Neuronal stem cell (in vitro differentiated cells): ENCODE data around the gene RBFA.

Experiments used
- DNase-seq: peaks from one replicate; pipeline ENCODE4 v3.0.0-alpha.2; 2013; ENCODE audit warnings: low spot score
- H2AFZ ChIP-seq: one replicate; pipeline ENCODE4 v1.6.1; 2013; ENCODE audit warnings: mild to moderate bottlenecking, low read length, inconsistent platforms
- H2AK5ac ChIP-seq: 2 replicates; pipeline ENCODE4 v1.6.1; 2013; ENCODE audit warnings: low read depth, mild to moderate bottlenecking, inconsistent platforms, low read length, moderate library complexity, mixed read lengths
- H2BK120ac ChIP-seq: 2 replicates; pipeline ENCODE4 v1.6.1; 2013; ENCODE audit warnings: low read depth, mild to moderate bottlenecking, inconsistent platforms, low read length, moderate library complexity, mixed read lengths
- H2BK12ac ChIP-seq: one replicate; pipeline ENCODE4 v1.6.1; 2013; ENCODE audit warnings: low read length, inconsistent platforms
- H2BK15ac ChIP-seq: 2 replicates; pipeline ENCODE4 v1.6.1; 2013; ENCODE audit warnings: mild to moderate bottlenecking, low read length, inconsistent platforms, mixed read lengths
- H2BK5ac ChIP-seq: one replicate; pipeline ENCODE4 v1.6.1; 2013; ENCODE audit warnings: inconsistent platforms, mild to moderate bottlenecking, low read length, moderate library complexity
- H3K14ac ChIP-seq: one replicate; pipeline ENCODE4 v1.6.1; 2013; ENCODE audit warnings: low read length, inconsistent platforms
- H3K18ac ChIP-seq: 2 replicates; pipeline ENCODE4 v1.6.1; 2013; ENCODE audit warnings: low read length, inconsistent platforms
- H3K23ac ChIP-seq: 2 replicates; pipeline ENCODE4 v1.6.1; 2013; ENCODE audit warnings: low read depth, mild to moderate bottlenecking, mixed read lengths, low read length, inconsistent platforms; ENCODE audit not compliant: poor library complexity
- H3K27ac ChIP-seq: replicated peaks from 3 replicates; pipeline ENCODE4 v1.5.1; 2013; ENCODE audit warnings: low read length, inconsistent platforms
- H3K27me3 ChIP-seq, 3 experiments: 2 replicates each; pipeline ENCODE4 v1.6.1; 2013; ENCODE audit warnings: low read length in 3 of 3, mild to moderate bottlenecking in 2 of 3, inconsistent platforms in 1 of 3, low read depth in 1 of 3, mixed read lengths in 1 of 3, moderate library complexity in 1 of 3; ENCODE audit not compliant: control insufficient read depth in 3 of 3, insufficient read depth in 3 of 3
- H3K36me3 ChIP-seq, 2 donors: replicated peaks in 1 of 2; 2 replicates each; pipeline ENCODE4 v1.6.1; 2013; ENCODE audit warnings: low read length in 2 of 2; ENCODE audit not compliant: control insufficient read depth in 2 of 2, insufficient read depth in 2 of 2
- H3K4ac ChIP-seq: 2 replicates; pipeline ENCODE4 v1.6.1; 2013; ENCODE audit warnings: inconsistent platforms, mild to moderate bottlenecking, low read length, moderate library complexity
- H3K4me1 ChIP-seq, 2 donors: 1 replicate in 1 of 2; 2 replicates in 1 of 2; pipeline ENCODE4 v1.6.1; 2013; ENCODE audit warnings: low read length in 2 of 2, low read depth in 1 of 2; ENCODE audit not compliant: control insufficient read depth in 2 of 2, insufficient read depth in 1 of 2
- H3K4me2 ChIP-seq: one replicate; pipeline ENCODE4 v1.6.1; 2013; ENCODE audit warnings: mild to moderate bottlenecking, low read length, inconsistent platforms; ENCODE audit not compliant: insufficient read depth, poor library complexity, severe bottlenecking
- H3K4me3 ChIP-seq, 2 donors: 2 replicates each; pipeline ENCODE4 v1.5.1; 2013; ENCODE audit warnings: low read length in 2 of 2, mild to moderate bottlenecking in 2 of 2, inconsistent platforms in 1 of 2, moderate library complexity in 1 of 2
- H3K79me1 ChIP-seq: one replicate; pipeline ENCODE4 v1.6.1; 2013; ENCODE audit warnings: low read depth, mild to moderate bottlenecking, inconsistent platforms, low read length, moderate library complexity
- H3K9ac ChIP-seq: one replicate; pipeline ENCODE4 v1.6.1; 2013; ENCODE audit warnings: mild to moderate bottlenecking, low read depth, low read length, inconsistent platforms; ENCODE audit not compliant: poor library complexity
- H3K9me3 ChIP-seq, 2 donors: replicated peaks in 1 of 2; 2 replicates each; pipeline versions ENCODE3 to v1.6.1; 2013; ENCODE audit warnings: low read length in 2 of 2, mild to moderate bottlenecking in 2 of 2, inconsistent platforms in 1 of 2, low read depth in 1 of 2, mixed read lengths in 1 of 2, moderate library complexity in 1 of 2; ENCODE audit not compliant: control insufficient read depth in 2 of 2, insufficient read depth in 1 of 2
- H4K8ac ChIP-seq: one replicate; pipeline ENCODE4 v1.6.1; 2013; ENCODE audit warnings: low read depth, mild to moderate bottlenecking, inconsistent platforms, low read length, moderate library complexity
- H4K91ac ChIP-seq: one replicate; pipeline ENCODE4 v1.6.1; 2013; ENCODE audit warnings: low read length, low read depth, mild to moderate bottlenecking, inconsistent platforms; ENCODE audit not compliant: poor library complexity
- WGBS, 2 donors: extraction: QIAGEN DNeasy Blood & Tissue Kit; methylation state at CpG; one replicate each; pipeline ENCODE4 v1.1.7; 2013; ENCODE audit warnings: missing lambda C conversion rate in 2 of 2, mixed read lengths in 1 of 2; ENCODE audit not compliant: insufficient read length in 2 of 2, insufficient replicate concordance in 1 of 2; ENCODE audit errors: extremely low coverage in 2 of 2; 5-methylcytosine and 5-hydroxymethylcytosine counted together

The RBFA gene

DNA sequence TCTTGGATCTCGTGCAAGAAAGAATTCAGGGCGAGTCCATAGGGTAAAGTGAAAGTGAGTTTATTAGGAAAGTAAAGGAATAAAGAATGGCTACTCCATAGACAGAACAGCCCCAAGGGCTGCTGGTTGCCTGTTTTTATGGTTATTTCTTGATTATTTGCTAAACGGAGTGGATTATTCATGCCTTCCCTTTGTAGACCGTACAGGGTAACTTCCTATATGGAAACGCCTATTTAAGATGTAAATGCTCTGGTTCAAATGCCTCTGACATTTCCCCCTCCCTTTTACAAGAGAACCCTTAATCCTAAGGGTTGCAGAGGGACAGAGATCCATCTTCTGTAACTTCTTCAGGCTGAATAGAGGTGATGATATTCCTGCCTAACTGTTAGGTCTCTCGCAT, 25.7 kb downstream of the RBFA start:
- H2AK5ac ChIP-seq = no peak overlapping the region
- no peak overlapping the region for H4K91ac ChIP-seq
- H4K8ac ChIP-seq = no peak overlapping the region
- H2BK12ac ChIP-seq = no peak overlapping the region
- H3K4me3 ChIP-seq = no peak overlapping the region
- WGBS, 2 donors = no CpG with 5 or more reads among the region's 6 CpGs
- H3K36me3 ChIP-seq = no peaks in the 10 kb centered on the region
- no peak overlapping the region for H3K18ac ChIP-seq
- H3K27me3 ChIP-seq = peaks cover 0 to 2% (median 0%) of the 10 kb centered on the region in 3 experiments
- H2BK15ac ChIP-seq = no peak overlapping the region
- H3K9ac ChIP-seq = no peak overlapping the region
- DNase-seq = no peak
- H3K4ac ChIP-seq = no peak overlapping the region
- H3K27ac ChIP-seq = no peak overlapping the region
- H2BK120ac ChIP-seq = no peak overlapping the region
- no peak overlapping the region for H3K14ac ChIP-seq
- H3K9me3 ChIP-seq = peaks cover 13 to 22% of the 10 kb centered on the region in 2 donors
- no peaks in the 10 kb centered on the region for H3K4me1 ChIP-seq
- H3K79me1 ChIP-seq = no peaks in the 10 kb centered on the region
- H3K23ac ChIP-seq = no peak overlapping the region
- no peak overlapping the region for H3K4me2 ChIP-seq
- H2BK5ac ChIP-seq = no peak overlapping the region
- H2AFZ ChIP-seq = no peak overlapping the region

DNA sequence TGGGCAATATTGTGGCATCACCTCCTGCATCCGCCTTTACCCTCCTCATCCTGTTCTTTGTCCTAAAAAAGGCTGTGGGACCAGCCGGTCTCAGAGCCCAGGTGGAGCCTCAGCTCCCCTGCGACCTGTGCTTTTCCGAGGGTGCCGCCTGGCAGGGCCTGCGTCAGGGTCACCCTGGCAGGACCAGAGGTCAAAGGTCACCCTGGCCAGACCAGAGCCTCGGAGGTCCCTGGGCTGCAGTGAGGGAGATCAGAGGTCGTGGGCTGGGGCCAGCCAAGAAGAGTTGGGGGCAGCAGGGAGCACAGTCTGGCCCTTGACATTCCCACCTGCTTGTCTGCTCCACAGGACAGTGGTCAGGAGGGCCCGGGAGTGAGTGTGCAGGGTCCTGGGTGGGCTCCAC, 31.5 kb downstream of the RBFA start:
- H3K27me3 ChIP-seq = no peaks in the 10 kb centered on the region
- no peak overlapping the region for H3K23ac ChIP-seq
- H3K18ac ChIP-seq = peak overlapping the region; percentile 16
- no peak overlapping the region for H3K27ac ChIP-seq
- H2BK15ac ChIP-seq = no peak overlapping the region
- no CpG with 5 or more reads among the region's 9 CpGs for WGBS, 2 donors
- peak overlapping the region; percentile 82 for H2BK5ac ChIP-seq
- no peak overlapping the region for H3K4me3 ChIP-seq
- H3K4me2 ChIP-seq = no peak overlapping the region
- H3K14ac ChIP-seq = peak overlapping the region; percentile 84
- no peak overlapping the region for H3K9ac ChIP-seq
- H3K36me3 ChIP-seq = no peaks in the 10 kb centered on the region
- H2AK5ac ChIP-seq = no peak overlapping the region
- H4K91ac ChIP-seq = no peak overlapping the region
- no peak for DNase-seq
- no peak overlapping the region for H2AFZ ChIP-seq
- H2BK12ac ChIP-seq = no peak overlapping the region
- H3K4ac ChIP-seq = no peak overlapping the region
- H3K79me1 ChIP-seq = no peaks in the 10 kb centered on the region
- H3K4me1 ChIP-seq = no peaks in the 10 kb centered on the region
- H4K8ac ChIP-seq = no peak overlapping the region
- H3K9me3 ChIP-seq = peaks cover 0 to 6% of the 10 kb centered on the region in 2 donors
- H2BK120ac ChIP-seq = no peak overlapping the region

DNA sequence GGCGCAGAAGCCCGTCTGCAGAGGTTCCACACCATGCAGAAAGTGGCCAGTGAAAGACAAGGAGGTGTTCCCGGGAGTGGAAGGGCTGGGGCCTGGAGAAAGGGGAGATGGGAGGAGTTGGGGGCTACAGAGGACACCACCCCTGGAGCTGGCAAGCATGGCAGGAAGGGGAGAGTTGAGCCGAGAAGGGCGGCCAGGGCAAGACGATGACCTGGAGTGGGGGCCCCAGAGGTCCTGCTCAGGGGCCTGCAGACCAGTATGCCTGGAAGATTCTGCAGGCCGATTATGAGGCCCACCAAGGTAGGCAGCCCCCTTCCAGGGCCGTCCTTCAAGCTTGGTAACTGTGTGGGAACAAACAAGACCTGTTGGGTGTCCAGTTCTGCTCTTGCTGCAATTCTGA, 33.1 kb downstream of the RBFA start:
- no peak overlapping the region for H2BK120ac ChIP-seq
- H4K8ac ChIP-seq = no peak overlapping the region
- H3K4me1 ChIP-seq = no peaks in the 10 kb centered on the region
- no peak overlapping the region for H2AK5ac ChIP-seq
- no peak overlapping the region for H4K91ac ChIP-seq
- no CpG with 5 or more reads among the region's 8 CpGs for WGBS, 2 donors
- H3K79me1 ChIP-seq = no peaks in the 10 kb centered on the region
- peak overlapping the region; percentile 2 for H3K23ac ChIP-seq
- H2BK5ac ChIP-seq = no peak overlapping the region
- peak overlapping the region; percentile 31 for H3K18ac ChIP-seq
- H3K27ac ChIP-seq = no peak overlapping the region
- no peak overlapping the region for H3K4me3 ChIP-seq
- H3K27me3 ChIP-seq = no peaks in the 10 kb centered on the region
- H3K4ac ChIP-seq = no peak overlapping the region
- no peaks in the 10 kb centered on the region for H3K36me3 ChIP-seq
- DNase-seq = no peak
- H3K4me2 ChIP-seq = no peak overlapping the region
- H2AFZ ChIP-seq = no peak overlapping the region
- H3K14ac ChIP-seq = peak overlapping the region; percentile 94
- H2BK15ac ChIP-seq = no peak overlapping the region
- H2BK12ac ChIP-seq = no peak overlapping the region
- no peak overlapping the region for H3K9ac ChIP-seq
- peaks cover 0 to 4% of the 10 kb centered on the region in 2 donors for H3K9me3 ChIP-seq

DNA sequence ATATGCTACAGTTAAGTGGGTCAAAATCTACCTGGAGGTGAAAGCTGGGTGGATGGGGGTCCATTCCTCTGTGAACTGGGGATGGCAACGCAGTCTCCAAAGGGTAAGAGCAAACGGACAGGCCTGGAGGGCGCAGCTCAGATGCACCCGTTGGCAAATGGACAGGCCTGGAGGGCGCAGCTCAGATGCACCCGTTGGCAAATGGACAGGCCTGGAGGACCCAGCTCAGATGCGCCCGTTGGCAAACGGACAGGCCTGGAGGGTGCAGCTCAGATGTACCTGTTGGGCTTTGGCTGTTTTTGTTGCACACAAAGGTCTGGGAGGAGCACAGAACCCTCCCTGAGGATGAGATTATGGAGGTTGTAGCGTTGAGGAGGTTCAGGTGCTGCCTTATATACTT, 33.7 kb downstream of the RBFA start:
- DNase-seq = no peak
- Histone ChIP-seq H4K91ac (no peak overlapping the region), H3K4me1 (no peaks in the 10 kb centered on the region), H3K4me2 (no peak overlapping the region), H2BK15ac (no peak overlapping the region), H3K27ac (no peak overlapping the region), H3K36me3 (no peaks in the 10 kb centered on the region), H3K18ac (no peak overlapping the region), H3K9ac (no peak overlapping the region), H3K9me3 (peaks cover 0 to 4% of the 10 kb centered on the region in 2 donors), H3K4ac (no peak overlapping the region), H2BK5ac (no peak overlapping the region), H4K8ac (no peak overlapping the region), H2BK120ac (no peak overlapping the region), H2BK12ac (no peak overlapping the region), H3K79me1 (no peaks in the 10 kb centered on the region), H3K4me3 (no peak overlapping the region), H3K23ac (no peak overlapping the region), H3K27me3 (no peaks in the 10 kb centered on the region), H2AK5ac (no peak overlapping the region), H2AFZ (no peak overlapping the region), H3K14ac (no peak overlapping the region)
- WGBS, 2 donors = no CpG with 5 or more reads among the region's 10 CpGs
